Brain microvascular endothelial cell (primary cell): Measurements from ENCODE around the gene MATK.

Source experiments
- DNase-seq: peaks from one replicate; pipeline ENCODE4 v3.0.0-alpha.2; 2020
- H3K27ac ChIP-seq: fragments of 250-450 bp; sonication (Bioruptor Pico); 2 replicates; pipeline ENCODE4 v1.5.1; 2020; ENCODE audit warnings: mild to moderate bottlenecking, moderate library complexity
- H3K27me3 ChIP-seq: fragments of 250-450 bp; sonication (Bioruptor Pico); replicated peaks from 2 replicates; pipeline ENCODE4 v1.5.1; 2020; ENCODE audit warnings: mild to moderate bottlenecking
- H3K36me3 ChIP-seq: fragments of 250-450 bp; sonication (Bioruptor Pico); replicated peaks from 2 replicates; pipeline ENCODE4 v1.5.1; 2020; ENCODE audit warnings: mild to moderate bottlenecking
- H3K4me3 ChIP-seq: 2 replicates; pipeline ENCODE4 v1.5.1; 2011; ENCODE audit warnings: low read depth, mild to moderate bottlenecking, control low read depth, low read length, moderate library complexity
- in situ Hi-C: cut with HindIII; loops from 2 replicates; pipeline ENCODE4 v1.10.0; 2017; ENCODE audit warnings: low sequenced_read_pairs, low pct_ligation_motif_present
- TF ChIP-seq, protein P1 (sequence below): IDR thresholded peaks from 2 replicates; pipeline ENCODE4 v1.5.1; 2011; ENCODE audit warnings: low read depth, mild to moderate bottlenecking, moderate library complexity, low read length, control low read depth, inconsistent platforms; ENCODE audit errors: missing control alignments

MATK gene

DNA sequence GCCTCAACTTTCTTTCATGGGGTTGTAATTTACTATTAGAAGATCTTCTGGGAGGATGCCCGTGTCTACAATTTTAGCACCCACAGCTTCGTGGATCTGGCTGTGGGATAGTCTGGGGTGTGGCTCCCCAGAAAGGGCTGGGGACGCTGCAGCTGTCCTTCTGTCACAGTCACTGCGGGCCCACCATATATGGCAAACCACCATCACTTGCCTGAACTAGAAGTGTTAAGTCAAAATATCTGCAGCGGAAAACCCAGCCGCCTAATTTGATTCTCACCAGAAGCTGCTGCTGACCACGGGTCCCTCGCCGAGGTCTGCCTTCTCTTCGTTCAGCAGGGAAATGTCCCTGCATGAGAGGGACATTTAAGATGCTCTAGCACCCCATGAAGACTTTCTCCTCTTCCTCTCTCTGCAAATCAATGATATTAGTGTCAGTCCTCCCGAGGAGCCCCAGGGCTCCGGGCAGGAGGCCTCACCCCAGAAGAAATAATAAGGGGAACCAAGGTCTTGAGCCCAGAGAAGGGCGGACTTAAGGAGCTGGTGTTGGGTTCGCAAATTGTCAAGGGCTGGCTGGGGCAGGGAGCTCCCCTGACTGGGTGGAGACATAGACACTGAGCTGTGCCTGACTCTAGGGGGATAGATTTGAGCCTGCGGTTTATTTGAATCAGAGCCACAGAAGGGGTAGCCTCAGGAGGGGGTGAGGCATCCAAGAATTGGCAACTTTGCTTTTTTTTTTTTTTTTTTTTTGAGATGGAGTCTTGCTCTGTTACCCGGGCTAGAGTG is 3.0 kb upstream of the MATK start:
- H3K27ac ChIP-seq = no peak overlapping the region
- in situ Hi-C loops = no loop called here

DNA sequence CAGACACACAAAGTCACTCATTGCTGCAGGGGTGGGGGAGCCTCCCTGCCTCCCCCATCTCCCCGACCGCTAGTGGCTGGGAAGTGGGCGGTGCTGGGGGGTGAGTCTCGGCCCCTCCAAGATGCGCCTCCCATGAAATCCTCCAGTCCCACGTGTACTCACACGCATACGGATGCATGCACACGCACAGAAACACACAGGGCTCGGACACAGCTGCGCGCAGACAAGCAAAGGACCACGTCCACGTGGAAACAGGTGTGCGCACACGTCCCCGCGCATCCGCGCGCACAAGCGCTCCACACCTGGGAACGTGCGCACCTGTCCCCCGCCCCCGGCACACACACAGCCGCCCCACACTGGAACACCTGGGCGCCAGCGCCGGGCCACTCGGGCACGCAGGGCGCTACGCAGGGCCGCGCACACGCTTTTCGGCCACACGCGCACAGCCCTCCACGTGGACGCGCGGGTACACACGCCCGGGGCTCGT is 687 bp downstream of the MATK start:
- H3K27ac ChIP-seq = no peak overlapping the region
- TF ChIP-seq, protein P1, sequence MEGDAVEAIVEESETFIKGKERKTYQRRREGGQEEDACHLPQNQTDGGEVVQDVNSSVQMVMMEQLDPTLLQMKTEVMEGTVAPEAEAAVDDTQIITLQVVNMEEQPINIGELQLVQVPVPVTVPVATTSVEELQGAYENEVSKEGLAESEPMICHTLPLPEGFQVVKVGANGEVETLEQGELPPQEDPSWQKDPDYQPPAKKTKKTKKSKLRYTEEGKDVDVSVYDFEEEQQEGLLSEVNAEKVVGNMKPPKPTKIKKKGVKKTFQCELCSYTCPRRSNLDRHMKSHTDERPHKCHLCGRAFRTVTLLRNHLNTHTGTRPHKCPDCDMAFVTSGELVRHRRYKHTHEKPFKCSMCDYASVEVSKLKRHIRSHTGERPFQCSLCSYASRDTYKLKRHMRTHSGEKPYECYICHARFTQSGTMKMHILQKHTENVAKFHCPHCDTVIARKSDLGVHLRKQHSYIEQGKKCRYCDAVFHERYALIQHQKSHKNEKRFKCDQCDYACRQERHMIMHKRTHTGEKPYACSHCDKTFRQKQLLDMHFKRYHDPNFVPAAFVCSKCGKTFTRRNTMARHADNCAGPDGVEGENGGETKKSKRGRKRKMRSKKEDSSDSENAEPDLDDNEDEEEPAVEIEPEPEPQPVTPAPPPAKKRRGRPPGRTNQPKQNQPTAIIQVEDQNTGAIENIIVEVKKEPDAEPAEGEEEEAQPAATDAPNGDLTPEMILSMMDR = no peak

More for the DNA sequence above, 3.0 kb upstream of the MATK start:
- no peak for DNase-seq
- Histone ChIP-seq H3K27me3 (peaks cover 15% of the 10 kb centered on the region), H3K4me3 (no peak overlapping the region), H3K36me3 (no peaks in the 10 kb centered on the region)
- TF ChIP-seq, protein P1 = no peak

DNA sequence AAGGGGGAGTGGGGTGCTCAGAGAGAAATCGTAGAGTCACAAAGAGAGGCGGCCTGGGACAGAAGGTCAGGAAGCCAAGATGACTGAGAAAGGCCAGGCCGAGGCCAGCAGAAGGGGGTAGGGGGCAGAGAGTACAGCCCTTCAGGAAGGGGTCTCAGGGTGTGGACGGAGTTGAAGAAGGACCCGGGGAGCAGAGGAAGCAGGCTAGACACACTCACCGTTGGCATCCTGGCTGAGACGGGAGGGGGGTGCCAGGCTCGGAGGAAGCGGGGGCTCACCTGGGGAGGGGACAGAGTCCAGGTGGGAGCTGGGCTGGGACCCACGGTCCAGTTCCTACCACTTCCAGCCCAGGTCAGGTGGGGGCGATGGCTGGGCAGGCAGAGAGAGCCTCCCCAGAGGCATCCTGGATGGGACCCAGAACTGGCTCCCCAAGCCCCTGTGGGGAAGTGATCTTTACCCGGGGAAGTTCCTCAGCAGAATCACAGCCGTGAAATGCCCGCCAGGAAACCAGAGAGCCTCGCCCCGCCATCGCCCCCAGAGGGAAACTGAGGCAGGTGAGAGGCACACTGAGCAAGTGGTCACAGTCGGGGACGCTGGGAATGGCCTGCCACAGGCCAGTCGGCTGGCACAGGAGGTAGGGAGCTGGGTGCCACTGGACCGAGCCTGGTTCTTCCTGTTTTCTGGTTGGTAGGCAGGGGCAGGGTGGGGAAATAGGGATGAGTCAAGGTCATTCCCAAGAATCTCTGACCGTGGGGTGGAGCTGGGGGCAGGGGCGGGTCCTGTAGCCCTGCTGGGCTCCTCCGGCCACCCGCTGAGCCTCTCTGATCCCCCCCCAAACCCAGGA is 1.4 kb downstream of the MATK start:
- DNase-seq = no peak
- in situ Hi-C loops = no loop called here
- H3K27me3 ChIP-seq = peaks cover 15% of the 10 kb centered on the region
- no peak overlapping the region for H3K27ac ChIP-seq
- no peak overlapping the region for H3K4me3 ChIP-seq
- TF ChIP-seq, protein P1 = no peak
- no peaks in the 10 kb centered on the region for H3K36me3 ChIP-seq

More for the DNA sequence above, 687 bp downstream of the MATK start:
- no peak for DNase-seq
- Histone ChIP-seq H3K36me3 (no peaks in the 10 kb centered on the region), H3K4me3 (no peak overlapping the region), H3K27me3 (peaks cover 15% of the 10 kb centered on the region)
- in situ Hi-C loops = no loop called here

DNA sequence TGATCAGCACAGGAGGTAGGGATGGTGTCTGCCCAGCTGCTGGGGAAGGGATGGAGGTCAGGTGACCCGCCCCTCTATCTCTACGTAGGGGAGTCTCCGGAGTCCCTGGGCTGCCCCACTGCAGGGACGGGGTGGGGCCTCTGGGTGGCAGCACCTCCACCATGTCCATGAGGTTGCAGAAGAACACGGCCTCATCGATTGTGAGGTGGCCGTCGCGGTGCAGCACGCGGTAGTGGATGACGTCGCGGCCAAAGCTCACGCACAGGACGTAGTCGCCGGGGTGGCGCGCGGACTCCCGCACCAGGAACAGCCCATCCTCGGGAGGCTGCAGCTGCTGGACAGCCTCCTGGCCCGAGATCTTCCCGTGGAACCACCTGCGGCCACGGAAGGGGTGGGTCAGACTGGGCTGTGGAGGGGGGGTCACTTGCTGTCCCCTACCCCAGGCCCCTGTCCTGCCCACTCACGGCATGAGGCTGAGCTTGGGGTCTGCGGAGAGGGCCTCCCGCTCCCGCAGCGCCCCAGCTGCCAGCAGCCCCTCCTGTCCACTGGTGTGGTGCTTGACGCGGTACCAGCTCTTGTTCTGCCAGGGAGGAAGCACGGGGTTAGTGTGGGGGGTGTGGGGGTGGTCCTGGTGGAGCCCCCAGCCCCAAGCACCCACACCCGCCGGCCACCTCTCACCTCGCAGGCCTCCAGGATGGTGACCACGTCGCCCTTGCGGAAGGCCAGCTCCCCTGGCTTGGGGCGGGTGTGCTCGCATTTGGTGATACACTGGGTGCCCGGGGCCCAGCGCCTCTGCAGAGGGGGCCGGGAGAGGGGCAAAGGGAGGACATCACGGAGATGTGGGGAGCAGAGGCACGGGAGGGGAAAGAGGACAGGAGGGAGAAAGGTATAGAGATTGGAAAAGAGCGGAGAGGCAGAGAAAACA is 2.3 kb downstream of the MATK start:
- no peak for DNase-seq
- no peak overlapping the region for H3K4me3 ChIP-seq
- in situ Hi-C loops = no loop called here
- H3K27me3 ChIP-seq = peaks cover 15% of the 10 kb centered on the region
- TF ChIP-seq, protein P1 = peak; percentile 39
- H3K27ac ChIP-seq = no peak overlapping the region
- H3K36me3 ChIP-seq = no peaks in the 10 kb centered on the region

DNA sequence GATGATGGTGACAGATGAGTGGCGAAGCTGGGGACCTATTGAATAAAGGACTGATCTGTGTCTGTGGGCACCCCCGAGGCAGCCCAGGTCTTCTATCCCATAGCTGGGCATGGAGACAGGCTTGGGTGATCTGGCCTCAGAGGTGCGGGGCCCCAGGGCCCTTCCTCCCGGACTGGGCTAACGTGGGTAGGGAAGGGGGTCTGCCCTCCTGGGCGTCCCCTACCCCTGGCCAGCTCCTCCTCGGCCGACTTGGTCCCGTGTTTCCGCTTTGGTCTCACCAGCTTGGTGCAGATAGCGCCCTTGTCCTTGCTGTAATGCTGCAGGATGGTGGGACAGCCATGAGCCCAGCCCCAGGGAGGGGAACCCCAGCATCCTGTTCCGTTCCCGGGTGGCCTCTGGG is 3.3 kb downstream of the MATK start:
- in situ Hi-C loops = no loop called here
- Histone ChIP-seq H3K36me3 (no peaks in the 10 kb centered on the region), H3K27me3 (peaks cover 15% of the 10 kb centered on the region), H3K4me3 (no peak overlapping the region), H3K27ac (no peak overlapping the region)
- TF ChIP-seq, protein P1 = no peak
- DNase-seq = no peak
